Measurements from ENCODE around the gene VPS25.

DNA sequence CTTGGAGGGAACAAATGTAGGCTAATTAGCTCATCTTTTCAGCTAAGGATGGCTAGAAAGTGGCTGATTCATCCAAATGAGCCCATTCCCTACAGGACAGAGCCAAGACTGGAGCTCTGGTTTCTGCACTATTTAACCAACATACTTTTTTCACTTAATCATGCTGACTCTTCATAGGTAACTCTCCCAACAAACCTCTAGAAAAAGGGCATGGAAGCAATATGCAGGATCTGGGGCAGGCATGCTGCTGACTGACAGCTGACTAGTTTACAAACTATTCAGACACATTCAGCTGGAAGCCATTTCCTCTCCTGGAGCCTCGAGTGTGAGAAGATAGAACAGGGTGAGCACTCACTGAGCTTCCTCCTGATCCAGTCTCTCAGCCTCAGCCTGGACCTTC is 44.6 kb downstream of the VPS25 start:
- TF ChIP-seq, protein P1, sequence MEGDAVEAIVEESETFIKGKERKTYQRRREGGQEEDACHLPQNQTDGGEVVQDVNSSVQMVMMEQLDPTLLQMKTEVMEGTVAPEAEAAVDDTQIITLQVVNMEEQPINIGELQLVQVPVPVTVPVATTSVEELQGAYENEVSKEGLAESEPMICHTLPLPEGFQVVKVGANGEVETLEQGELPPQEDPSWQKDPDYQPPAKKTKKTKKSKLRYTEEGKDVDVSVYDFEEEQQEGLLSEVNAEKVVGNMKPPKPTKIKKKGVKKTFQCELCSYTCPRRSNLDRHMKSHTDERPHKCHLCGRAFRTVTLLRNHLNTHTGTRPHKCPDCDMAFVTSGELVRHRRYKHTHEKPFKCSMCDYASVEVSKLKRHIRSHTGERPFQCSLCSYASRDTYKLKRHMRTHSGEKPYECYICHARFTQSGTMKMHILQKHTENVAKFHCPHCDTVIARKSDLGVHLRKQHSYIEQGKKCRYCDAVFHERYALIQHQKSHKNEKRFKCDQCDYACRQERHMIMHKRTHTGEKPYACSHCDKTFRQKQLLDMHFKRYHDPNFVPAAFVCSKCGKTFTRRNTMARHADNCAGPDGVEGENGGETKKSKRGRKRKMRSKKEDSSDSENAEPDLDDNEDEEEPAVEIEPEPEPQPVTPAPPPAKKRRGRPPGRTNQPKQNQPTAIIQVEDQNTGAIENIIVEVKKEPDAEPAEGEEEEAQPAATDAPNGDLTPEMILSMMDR (conservative IDR thresholded peaks at IDR 0.05 in 1 of 2, IDR thresholded peaks at IDR 0.05 in 1 of 2; ENCODE audit: extremely low read depth in 1 of 2, insufficient read depth in 1 of 2, low read depth in 1 of 2, low read length in 2 of 2) = no peak
- no peak for TF ChIP-seq EZH2 (IDR thresholded peaks at IDR 0.05; ENCODE audit: borderline replicate concordance, low read length)

Measured in mammary epithelial cell (primary cell).